Lung (tissue), 16 donors: ENCODE measurements around the gene FAM9C. TPM values are rescaled to one million over a fixed set of nuclear protein-coding genes. Genes with fewer than 3 reads are reported as not detected.

Experiments used
- ATAC-seq: fragments of 200-7000 bp; cut with Tn5 transposase; one replicate; pipeline ENCODE4 v1.9.1; 2020; ENCODE audit warnings: moderate number of reproducible peaks; ENCODE audit not compliant: insufficient read depth, low FRiP score
- DNase-seq, 3 donors: peaks; one replicate each; pipeline ENCODE4 v3.0.0-alpha.2; 2013 to 2017
- H3K27ac ChIP-seq, 2 donors: one replicate each; pipeline ENCODE4 v1.5.1; 2013; ENCODE audit warnings: mild to moderate bottlenecking in 2 of 2, moderate library complexity in 2 of 2, control low read depth in 1 of 2, inconsistent platforms in 1 of 2, low read depth in 1 of 2, low read length in 1 of 2
- H3K27me3 ChIP-seq, 3 donors: one replicate each; pipeline ENCODE4 v1.5.1; 2013; ENCODE audit warnings: low read length in 2 of 3; ENCODE audit not compliant: control insufficient read depth in 3 of 3, insufficient read depth in 3 of 3
- H3K36me3 ChIP-seq, 4 donors: one replicate each; pipeline ENCODE4 v1.5.1; 2013; ENCODE audit warnings: low read length in 4 of 4, mild to moderate bottlenecking in 1 of 4, moderate library complexity in 1 of 4; ENCODE audit not compliant: control insufficient read depth in 4 of 4, insufficient read depth in 4 of 4
- H3K4me1 ChIP-seq, 5 donors: one replicate each; pipeline ENCODE4 v1.5.1; 2013; ENCODE audit warnings: low read length in 5 of 5, mild to moderate bottlenecking in 2 of 5, moderate library complexity in 1 of 5; ENCODE audit not compliant: control insufficient read depth in 5 of 5, insufficient read depth in 5 of 5
- H3K4me3 ChIP-seq: one replicate; pipeline ENCODE4 v1.5.1; 2013; ENCODE audit warnings: mild to moderate bottlenecking, control low read depth, moderate library complexity
- H3K9ac ChIP-seq, 2 donors: one replicate each; pipeline ENCODE4 v1.5.1; 2013; ENCODE audit warnings: low read length in 2 of 2, control low read depth in 1 of 2; ENCODE audit not compliant: insufficient read depth in 1 of 2
- H3K9me3 ChIP-seq, 4 donors: one replicate each; pipeline ENCODE4 v1.5.1; 2013; ENCODE audit warnings: low read length in 3 of 4, mild to moderate bottlenecking in 1 of 4, moderate library complexity in 1 of 4; ENCODE audit not compliant: control insufficient read depth in 4 of 4, insufficient read depth in 3 of 4
- CTCF ChIP-seq: IDR thresholded peaks from 2 replicates; pipeline ENCODE4 v1.5.1; 2012; ENCODE audit warnings: mild to moderate bottlenecking; ENCODE audit errors: control extremely low read depth, extremely low read depth
- WGBS, 2 donors: extraction: QIAGEN DNeasy Blood & Tissue Kit; methylation state at CpG; one replicate each; pipeline ENCODE4 v1.1.7; 2013; 5-methylcytosine and 5-hydroxymethylcytosine counted together
- long read RNA-seq, 5 donors: transcript quantifications; one replicate each; lab custom pipeline, GENCODE V29; 2026
- polyA plus RNA-seq, 2 donors: library from polyadenylated mRNA; stranded (reverse); fragments of 200-250 nt; gene quantifications; one replicate each; pipeline ENCODE4 v1.2.1, GENCODE V29; 2013
- total RNA-seq, 2 donors: library from RNA; depleted of rRNA in 1 of 2; stranded (reverse); fragments of >200 nt in 1 of 2; gene quantifications; one replicate each; pipeline ENCODE4 v1.2.1, GENCODE V29; 2014 to 2021
- donor health status: control.
- donor health status: control.
- donor health status: Bipolar disorder and iron deficiency.
- donor health status: healthy.
- donor health status: DM: yes; HTN: yes; CAD: no.

FAM9C gene
- total RNA-seq = under 1 TPM; 0.09 to 0.28 TPM
- under 1 TPM in 1 of 2 donors, not detected in 1; 0.01 TPM for polyA plus RNA-seq
- long read RNA-seq, donor 1 = 0 reads
- long read RNA-seq, donor 2 = 0 reads
- long read RNA-seq, donor 3 = 0 reads
- long read RNA-seq, donor 4 = 0 reads
- long read RNA-seq, donor 5 = 0 reads

GRCh38 chrX:13044441-13044840 is at the start of gene FAM9C:
FAM9C (minus strand) TSS chrX:13044620; CDS start chrX:13043789, 831 bp downstream.
- Histone ChIP-seq H3K36me3 (no peaks in the 10 kb centered on the region), H3K9ac (no peak within 1 kb of the TSS), H3K9me3 (peaks cover 0 to 2% (median 0%) of the 10 kb centered on the region in 4 donors), H3K4me3 (no peak within 1 kb of the TSS), H3K27me3 (peaks cover 0 to 8% (median 2%) of the 10 kb centered on the region in 3 donors), H3K27ac (no peak within 1 kb of the TSS), H3K4me1 (peaks cover 0 to 2% (median 0%) of the 10 kb centered on the region in 5 donors)
- ATAC-seq (no peak), DNase-seq (no peak)
- no peak for TF ChIP-seq CTCF
- WGBS, 2 donors = 82 to 100% methylated on average over 12 to 21 of the region's 21 CpGs

- H3K9me3 ChIP-seq = peaks cover 0 to 3% (median 0%) of the 10 kb centered on the region in 4 donors
- WGBS, 2 donors = 66 to 81% methylated on average over 6 of the region's 6 CpGs
- H3K27ac ChIP-seq = no peak overlapping the region
- no peak for TF ChIP-seq CTCF
- ATAC-seq (no peak), DNase-seq (no peak)
- no peak overlapping the region for H3K4me3 ChIP-seq
- H3K9ac ChIP-seq = no peak overlapping the region
- no peaks in the 10 kb centered on the region for H3K36me3 ChIP-seq
- peaks cover 0 to 22% (median 7%) of the 10 kb centered on the region in 5 donors for H3K4me1 ChIP-seq
- H3K27me3 ChIP-seq = peaks cover 0 to 4% (median 2%) of the 10 kb centered on the region in 3 donors
Measured at GRCh38 chrX:13093529-13094140, 49.2 kb upstream of the FAM9C start.

- no peak for TF ChIP-seq CTCF
- H3K4me1 ChIP-seq = peaks cover 0 to 22% (median 7%) of the 10 kb centered on the region in 5 donors
- no peak overlapping the region for H3K9ac ChIP-seq
Measured at GRCh38 chrX:13092455-13092941, 48.1 kb upstream of the FAM9C start.

More at GRCh38 chrX:13092455-13092941, 48.1 kb upstream of the FAM9C start:
- Histone ChIP-seq H3K27ac (peak overlapping the region in 1 of 2 donors; percentile 21), H3K27me3 (peaks cover 0 to 5% (median 2%) of the 10 kb centered on the region in 3 donors), H3K4me3 (no peak overlapping the region), H3K9me3 (peaks cover 0 to 3% (median 0%) of the 10 kb centered on the region in 4 donors), H3K36me3 (no peaks in the 10 kb centered on the region)
- no peak for DNase-seq
- WGBS, 2 donors = 27 to 63% methylated on average over 7 of the region's 7 CpGs
- peak; percentile 22 for ATAC-seq
